ENCODE data around the gene CSTF3.

- no peak for TF ChIP-seq EZH2 (IDR thresholded peaks at IDR 0.05)
- no peak for TF ChIP-seq POLR2AphosphoS5 (IDR thresholded peaks at IDR 0.05; ENCODE audit: borderline replicate concordance, low read depth, low read length)
Measured at GRCh38 chr11:33158596-33159275, 2.5 kb downstream of the CSTF3 start.
